ENCODE data around the gene SND1.

GRCh38 chr7:127629268-127629854 is 22.6 kb upstream of the SND1 start:
- TF ChIP-seq CTCF (IDR thresholded peaks at IDR 0.05) (no peak), POLR2A (IDR thresholded peaks at IDR 0.05) (no peak)
